Measurements from ENCODE around the gene RALGPS1.

GRCh38 chr9:127045148-127045547, 130.6 kb downstream of the RALGPS1 start:
- TF ChIP-seq, protein P1, sequence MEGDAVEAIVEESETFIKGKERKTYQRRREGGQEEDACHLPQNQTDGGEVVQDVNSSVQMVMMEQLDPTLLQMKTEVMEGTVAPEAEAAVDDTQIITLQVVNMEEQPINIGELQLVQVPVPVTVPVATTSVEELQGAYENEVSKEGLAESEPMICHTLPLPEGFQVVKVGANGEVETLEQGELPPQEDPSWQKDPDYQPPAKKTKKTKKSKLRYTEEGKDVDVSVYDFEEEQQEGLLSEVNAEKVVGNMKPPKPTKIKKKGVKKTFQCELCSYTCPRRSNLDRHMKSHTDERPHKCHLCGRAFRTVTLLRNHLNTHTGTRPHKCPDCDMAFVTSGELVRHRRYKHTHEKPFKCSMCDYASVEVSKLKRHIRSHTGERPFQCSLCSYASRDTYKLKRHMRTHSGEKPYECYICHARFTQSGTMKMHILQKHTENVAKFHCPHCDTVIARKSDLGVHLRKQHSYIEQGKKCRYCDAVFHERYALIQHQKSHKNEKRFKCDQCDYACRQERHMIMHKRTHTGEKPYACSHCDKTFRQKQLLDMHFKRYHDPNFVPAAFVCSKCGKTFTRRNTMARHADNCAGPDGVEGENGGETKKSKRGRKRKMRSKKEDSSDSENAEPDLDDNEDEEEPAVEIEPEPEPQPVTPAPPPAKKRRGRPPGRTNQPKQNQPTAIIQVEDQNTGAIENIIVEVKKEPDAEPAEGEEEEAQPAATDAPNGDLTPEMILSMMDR (IDR thresholded peaks at IDR 0.05), result no peak
- TF ChIP-seq POLR2A (IDR thresholded peaks at IDR 0.05), result no peak
